ENCODE data around the gene BMF. TPM values are rescaled to one million over a fixed set of nuclear protein-coding genes. Genes with fewer than 3 reads are reported as not detected.
"Not testable (repeated sequence)": the region's sequence is repeated elsewhere in the genome, so short reads cannot be mapped to it uniquely, and the experiment has no call there.

Gene BMF
- total RNA-seq, 1 donor from 2014 or later: 18.4 TPM

DNA sequence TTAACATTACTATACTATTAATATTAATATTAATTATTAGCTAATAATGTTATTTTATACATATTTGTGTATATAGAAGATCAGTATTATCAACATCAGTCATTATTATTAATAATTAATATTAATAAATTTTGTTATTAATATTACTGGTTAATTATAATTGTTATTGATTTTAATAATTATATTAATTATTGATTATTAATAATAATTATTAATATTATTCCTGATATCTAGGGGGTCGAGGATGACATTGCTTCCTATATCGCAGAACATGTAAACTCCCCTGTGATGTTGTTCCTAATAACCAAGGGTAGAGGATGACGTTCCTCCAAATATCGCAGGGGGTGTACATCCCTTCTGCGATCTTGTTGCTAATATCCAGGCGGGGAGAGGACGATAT, 17.3 kb upstream of the BMF start:
- DNase-seq: no peak

DNA sequence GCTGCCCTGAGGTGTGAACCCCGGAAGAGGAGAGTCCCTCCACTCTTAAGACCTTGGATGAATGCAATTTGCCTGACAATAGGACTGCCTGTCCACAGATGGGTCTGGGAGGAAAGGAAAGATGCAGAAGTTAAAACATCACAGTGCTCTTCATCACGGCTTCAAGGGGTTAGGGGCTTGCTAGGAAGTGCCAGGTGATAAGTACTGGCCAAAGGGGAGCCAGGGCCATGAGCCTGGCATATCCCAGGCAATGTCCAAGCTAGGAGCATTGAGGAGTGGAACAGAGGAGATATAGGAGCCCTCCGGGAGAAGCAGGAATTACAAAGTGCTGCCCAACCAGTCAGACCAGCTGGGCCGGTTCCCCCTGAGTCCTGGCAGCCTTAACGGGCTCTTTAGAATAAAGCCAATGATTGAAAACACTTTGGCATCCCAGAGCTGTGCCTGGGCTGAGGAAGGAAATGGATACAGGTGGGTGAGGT, 16.2 kb upstream of the BMF start:
- not testable (repeated sequence) for DNase-seq

DNA sequence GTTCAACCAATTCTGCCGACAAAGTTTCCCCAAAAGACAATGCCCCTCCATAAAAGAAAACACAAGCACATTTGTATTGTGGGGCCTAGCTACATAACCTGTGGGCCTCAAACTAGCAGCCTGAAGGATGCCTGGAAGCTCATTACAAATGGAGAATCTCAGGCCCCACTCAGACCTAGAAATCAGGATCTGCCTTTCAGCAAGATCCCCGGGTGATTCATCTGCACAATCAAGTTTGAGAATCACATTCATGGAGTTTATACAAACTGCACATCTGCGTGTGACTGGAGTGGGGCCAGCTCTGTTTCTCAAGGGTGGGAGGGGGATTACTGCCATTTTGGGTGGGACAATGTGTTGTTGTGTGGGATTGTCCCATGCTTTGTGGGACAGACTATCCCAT, 15.7 kb upstream of the BMF start:
- DNase-seq: not testable (repeated sequence)

DNA sequence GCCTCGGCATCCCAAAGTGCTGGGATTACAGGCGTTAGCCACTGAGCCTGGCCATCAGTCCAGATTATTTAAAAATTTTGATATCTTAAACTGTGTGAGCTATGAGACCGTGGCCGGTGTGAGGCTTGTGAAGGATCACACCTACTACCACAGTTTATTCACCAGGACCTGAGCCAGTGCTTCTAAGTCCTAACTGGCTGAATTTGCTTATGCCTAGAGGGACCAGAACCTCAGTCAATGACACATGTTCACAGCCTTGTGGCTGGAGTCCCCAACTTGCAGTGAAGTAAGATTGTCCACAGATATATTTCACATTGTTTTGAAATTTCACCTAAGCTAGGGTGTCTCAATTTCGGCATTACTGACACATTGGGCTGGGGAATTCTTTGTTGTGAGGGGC, 15.2 kb upstream of the BMF start:
- not testable (repeated sequence) for DNase-seq

DNA sequence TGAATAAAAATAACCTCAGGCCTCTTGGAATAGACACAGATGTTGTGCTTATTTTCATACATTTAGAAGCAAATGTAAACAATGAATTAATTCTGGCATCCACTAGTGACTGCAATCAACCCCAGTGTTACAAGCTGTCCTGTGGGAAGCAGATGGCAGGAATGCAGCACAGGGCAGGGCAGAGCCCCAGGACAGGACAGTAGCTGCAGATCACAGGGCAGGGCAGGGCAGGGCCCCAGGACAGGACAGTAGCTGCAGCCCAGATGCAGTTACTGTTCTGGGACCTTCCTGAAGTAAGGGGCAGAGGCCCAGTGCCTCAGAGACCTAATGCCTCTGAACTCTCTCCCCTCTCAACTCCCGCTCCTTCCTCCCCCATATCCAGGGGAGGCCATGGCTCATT, 14.3 kb upstream of the BMF start:
- DNase-seq: not testable (repeated sequence)

DNA sequence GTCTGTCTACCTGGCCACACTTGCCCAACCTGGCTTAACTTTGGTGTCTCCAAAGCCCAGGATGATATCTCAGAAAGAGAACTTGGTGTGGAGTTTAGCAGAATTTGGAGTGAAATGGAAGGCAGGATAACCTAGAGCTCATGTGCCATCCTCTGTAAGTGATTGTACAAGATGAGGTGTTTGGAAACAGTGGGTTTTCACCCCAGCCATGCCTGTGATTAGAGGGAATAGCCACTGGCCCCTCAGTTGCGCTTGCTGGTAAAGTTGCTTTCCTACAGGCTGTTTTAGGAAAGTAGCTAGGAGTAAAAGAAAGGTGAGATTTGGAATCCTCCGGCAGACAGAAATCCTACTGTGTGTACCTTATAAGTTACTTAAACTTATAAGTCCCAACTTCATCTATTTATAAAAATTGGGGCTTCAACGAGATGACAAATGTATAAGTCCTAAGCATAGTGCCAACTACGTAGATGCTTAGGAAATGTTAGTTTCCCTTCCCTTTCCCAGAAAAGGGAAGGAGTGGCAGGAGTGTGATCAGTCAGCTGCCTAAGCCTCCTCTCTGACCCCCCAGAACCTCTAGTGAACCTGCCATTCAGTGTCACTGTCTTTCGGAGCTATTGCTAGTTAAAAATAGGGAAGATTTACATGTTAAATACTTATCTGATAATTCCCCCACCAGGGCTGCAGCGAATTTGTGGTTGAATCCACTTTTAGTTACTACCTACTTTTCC, 13.4 kb upstream of the BMF start:
- DNase-seq: no peak

DNA sequence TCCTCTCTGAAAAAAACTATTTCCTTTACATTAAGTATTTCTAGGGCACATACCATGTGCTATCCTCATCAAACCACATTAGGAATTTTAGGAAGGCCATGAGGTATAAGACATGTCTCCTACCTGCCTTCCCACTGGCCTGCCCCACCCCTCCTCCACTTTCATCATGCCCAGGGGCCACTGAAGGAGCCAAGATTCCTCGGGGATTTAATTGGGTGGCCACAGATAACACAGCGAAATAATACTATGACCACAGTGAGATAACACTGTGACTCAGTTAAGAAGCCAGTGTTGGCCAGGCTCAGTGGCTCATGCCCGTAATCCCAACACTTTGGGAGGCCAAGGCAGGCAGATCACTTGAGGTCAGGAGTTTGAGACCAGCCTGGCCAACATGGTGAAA, 9.8 kb upstream of the BMF start:
- DNase-seq: no peak

DNA sequence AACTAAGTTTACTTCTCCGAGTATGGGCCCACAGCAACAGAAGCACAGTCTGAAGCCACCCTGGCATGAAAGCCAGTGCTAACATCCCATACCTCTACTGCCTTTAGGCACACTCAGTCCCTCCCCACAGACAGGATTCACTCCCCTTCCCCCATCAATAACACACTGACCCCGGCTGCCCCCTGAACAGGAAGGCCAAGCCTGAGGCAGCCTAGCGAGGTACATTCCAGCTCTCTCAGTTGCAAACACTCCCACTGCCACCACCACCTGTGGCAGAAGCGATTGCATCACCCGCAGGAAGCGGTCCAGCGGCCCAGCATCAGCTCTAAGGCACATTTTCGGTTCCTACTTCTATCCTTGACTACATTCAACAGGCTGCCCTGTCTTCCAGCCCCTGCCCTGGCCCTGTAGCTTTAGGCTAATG, 7.0 kb upstream of the BMF start:
- no peak for DNase-seq

DNA sequence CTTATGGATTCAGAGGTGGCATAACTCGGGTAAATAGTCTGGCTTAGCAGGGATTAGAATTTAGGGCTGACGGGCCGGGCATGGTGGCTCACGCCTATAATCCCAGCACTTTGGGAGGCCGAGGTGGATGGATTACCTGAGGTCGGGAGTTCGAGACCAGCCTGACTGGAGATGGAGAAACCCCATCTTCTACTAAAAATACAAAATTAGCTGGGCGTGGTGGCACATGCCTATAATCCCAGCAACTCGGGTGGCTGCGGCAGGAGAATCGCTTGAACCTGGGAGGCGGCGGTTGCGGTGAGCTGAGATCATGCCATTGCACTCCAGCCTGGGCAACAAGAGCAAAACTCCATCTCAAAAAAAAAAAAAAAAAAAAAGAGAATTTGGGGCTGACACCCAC, 6.4 kb upstream of the BMF start:
- DNase-seq: not testable (repeated sequence)

DNA sequence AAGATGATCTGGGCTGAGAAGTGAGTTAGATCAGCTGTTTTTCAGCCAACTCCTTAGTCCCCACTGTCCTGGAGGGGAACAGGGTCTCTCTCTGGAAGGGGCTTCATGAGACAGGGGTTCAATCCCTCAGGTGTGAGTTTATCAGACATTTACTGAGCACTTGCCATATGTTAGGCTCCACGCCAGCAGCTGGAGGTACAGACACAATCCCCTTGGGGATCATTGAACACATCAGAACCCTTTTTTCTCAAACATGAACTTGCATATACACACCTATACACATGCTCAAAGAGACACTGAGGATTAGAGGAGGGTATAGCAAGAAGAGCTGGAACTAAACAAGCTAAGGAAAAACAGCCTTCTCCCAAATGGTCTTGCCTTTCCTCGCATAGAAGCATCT, 5.5 kb upstream of the BMF start:
- no peak for DNase-seq

DNA sequence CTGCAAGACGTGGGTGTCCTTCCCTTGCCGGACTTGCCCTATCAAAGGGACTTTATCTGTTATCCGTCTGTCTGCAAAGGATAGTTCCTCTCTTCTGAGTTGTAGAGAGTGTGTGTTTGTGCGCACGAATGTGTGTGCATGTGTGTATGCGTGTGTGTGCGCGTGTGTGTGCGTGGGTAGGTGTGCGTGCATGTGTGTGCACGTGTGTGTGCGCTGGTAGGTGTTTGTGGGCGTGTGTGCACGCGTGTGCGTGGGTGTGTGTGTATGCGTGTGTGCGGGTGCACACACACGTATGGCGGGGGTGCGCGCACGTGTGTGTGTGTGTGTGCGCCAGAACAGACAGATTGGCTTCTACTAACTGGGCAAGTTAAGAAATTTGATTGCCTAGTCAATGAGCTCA, 4.1 kb upstream of the BMF start:
- no peak for DNase-seq

DNA sequence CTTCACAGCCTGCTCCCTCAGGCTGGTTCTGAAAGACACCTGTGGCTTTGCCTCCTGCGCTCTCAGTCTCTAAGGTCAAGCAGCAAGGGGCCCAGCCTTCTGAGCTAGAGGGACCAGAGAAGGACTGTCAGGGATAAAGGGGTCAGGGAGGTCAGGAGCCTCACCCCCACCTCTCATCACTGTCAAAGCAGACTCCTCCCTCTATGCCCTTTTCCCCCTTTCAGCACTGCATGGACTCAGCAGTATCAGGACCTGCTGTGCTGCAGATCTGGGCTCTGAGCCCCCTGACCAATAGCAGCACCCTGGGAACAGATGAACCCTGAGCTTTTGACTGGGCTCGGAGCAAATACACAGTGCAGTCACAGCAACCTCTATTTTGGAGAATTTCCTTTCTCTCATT, 3.2 kb upstream of the BMF start:
- no peak for DNase-seq

DNA sequence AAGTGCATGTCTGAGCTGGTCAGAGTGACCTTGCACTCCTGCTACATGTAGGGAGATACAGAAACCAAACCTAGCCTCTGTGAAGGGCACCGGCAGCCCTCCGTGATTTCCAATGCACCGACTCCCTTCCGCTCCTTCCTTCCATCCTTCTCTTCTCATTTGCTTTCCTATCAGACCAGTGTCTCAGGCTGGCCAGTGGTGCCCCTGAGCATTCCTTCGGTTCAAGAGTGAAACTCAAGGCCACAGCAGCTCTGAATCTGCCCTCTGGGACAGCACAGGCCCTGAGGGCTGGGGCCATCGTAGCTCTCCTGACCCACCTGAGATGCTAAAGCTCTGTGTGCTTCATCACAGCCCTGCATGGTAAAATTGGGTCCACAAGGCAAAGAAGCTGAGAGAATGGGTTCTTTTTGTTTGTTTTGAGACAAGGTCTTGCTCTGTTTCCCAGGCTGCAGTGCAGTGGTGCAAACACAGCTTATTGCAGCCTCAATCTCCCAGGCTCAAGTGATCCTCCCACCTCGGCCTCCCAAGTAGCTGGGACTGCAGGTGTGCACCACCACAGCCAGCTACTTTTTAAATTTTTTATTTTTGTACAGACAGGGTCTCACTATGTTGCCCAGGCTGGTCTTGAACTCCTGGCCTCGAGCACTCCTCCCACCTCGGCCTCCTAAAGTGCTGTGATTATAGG, 2.3 kb upstream of the BMF start:
- DNase-seq: no peak

DNA sequence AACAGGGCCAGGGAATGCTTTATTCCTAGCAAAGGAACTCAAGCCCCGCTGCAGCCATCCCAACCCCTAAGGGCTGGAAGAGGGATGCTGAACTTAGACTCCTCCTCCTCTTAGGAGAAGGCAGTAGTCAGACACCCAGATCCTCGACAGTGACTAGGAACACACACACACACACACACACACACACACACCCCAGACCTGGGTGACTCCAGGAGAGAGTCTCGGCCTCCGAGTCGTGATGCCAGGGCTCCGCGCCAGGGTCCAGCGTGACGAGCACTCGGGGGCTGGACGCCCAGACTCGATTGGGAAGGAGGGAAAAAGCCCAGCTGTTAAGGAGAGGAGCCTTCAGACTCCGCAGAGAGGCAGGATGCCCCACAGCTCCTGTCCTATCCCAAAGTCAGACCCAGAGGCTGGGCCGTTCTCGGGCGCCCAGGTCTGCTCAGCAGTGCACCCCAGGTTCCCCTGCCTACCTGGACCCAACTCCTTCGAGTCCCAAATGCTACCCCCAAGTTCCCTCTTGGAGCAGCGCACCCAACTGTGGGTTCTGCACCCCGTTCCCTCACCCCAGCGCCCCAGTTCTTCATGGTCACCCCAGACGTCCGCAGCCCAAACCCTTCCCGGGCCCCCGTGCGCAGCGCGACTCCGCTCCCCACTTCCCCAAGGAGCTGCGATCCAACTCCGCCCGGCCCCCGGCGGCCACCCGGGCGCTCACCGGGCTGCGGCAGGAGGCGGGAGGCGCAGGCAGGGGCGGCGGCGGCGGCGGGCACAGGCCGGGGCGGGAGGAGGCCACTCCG, 421 bp downstream of the BMF start:
- DNase-seq: peak; percentile 60

DNA sequence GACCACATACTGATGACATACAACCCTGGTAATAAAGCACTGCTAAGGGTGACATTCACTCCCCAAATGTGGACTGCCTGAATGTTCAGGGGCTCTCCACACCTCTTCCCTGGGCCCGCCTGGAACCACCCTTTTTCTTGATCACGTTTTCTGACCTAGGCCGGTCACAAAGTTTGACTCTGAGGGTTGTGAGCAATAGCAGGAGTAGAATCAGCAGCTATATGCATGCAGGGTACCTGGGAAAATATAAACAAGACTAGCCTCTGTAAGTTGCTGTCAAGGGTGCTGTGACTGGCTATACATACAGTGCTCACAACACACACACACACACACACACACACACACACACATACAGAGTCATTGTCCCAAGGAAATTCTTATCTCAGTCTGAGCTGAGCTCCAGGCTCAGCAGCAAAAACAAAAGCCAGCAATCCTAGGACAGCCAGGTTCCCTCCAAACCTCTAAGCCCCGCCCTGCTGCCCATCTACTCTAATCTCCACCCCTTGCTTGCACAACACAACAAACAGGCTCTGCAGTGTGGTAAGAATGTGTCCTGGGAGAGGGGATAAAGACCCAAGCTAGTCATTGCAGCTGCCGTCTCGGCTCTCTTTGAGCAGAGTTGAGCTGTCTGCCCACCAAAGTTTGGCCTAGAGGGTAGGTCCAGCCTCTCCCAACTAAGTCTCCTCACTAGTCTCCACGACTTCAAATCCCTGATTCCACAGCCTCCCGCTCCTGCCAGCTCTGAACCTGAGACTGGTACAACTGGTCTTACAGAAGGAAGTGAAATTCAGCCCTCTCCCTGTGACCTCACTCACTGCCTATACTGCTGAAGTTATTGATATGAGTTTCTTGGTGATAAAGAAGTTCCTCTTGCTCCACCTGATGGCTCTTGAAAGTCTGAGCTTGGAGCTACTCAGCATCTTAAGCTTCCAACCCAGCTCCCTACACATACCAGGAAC, 2.2 kb downstream of the BMF start:
- DNase-seq: peak; percentile 33

DNA sequence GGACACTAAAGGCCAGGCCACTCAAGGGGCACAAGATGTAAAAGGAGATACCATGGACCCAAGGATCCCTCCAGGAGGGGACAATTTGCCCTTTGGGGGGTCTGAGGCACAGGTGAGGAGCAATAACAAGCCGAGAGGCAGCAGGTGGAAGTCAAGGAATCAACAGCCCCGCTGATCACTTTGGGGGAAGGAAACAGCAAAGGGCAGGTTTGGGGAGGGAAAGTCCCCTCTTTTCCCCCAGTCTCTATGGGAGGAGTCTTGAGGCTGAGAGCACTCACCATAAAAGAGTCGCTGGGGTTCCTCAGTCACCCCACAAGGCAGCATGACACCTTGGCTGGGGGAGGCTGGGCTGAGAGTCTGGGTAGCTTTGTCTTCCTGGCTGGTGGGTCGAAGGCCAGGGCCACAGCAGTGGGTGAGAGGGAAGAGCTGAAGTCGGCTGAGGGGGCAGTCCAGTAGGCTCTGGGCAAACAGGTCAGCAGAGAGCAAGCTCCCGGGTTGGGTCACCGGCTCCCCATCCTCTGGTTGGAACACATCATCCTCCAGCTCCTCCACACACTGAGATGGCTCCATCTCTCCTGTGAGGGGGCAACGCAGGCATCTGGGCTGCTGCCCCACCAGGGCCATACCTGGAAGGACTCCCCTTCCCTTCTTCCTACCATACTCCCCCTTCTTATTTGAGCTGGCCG, 3.0 kb downstream of the BMF start:
- no peak for DNase-seq

DNA sequence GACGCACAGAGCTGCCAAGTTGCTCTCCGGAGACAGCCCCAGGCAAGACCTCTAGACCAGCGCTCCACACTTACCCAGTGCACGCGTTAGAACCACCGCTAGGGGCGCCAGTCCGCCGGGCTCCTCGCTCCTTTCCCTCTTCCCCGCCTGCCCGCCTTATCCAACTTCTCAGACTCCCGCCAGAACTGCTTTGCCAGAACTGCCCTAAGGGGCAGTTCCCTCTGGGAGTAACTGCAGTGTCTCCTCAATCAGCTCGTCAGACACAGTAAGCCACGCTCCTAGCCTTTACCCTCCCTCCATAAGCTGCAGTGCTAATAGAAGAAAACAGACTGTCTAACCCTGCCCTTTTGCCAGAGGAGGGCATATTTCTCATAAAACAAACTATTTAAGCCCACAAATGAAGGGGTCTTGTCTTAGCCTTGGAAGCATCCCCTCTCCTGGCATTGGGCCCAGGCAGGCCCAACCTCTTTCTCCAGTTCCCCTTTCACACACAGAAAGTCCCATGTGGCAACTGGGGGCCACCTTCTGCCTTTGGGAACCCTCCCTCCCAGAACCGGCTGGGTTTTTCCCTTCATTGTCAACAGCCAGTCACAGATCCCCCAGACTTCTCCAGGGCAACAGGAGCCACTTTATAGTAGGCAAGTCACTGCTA, 3.7 kb downstream of the BMF start:
- peak; percentile 90 for DNase-seq

DNA sequence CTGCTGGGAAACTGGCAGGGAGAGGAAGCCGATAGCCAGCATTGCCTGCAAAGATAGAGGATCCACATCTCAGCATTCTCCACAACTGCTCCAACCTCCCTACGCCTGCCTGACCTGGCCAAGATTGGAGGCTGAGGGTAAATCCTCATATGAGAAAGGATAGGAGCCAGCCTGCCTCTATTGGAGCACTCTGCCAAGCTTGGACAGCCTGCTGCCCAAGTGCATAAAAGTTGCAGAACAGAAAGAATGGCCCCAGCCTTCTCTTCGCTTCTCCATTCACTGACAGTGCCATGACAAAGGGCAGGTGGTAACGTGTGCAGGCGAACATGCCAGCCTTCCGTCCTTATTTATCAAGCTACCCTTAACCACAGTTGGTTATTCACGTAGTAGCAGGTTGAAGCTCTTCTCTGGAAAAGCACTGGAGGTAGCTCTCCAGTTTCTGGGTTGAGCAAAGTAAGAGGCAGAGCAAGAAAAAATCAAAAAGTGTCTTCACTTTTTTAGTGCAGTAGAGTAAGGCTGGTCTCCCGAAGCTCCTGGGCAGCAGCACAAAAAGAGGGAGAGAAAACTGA, 4.3 kb downstream of the BMF start:
- DNase-seq: no peak

DNA sequence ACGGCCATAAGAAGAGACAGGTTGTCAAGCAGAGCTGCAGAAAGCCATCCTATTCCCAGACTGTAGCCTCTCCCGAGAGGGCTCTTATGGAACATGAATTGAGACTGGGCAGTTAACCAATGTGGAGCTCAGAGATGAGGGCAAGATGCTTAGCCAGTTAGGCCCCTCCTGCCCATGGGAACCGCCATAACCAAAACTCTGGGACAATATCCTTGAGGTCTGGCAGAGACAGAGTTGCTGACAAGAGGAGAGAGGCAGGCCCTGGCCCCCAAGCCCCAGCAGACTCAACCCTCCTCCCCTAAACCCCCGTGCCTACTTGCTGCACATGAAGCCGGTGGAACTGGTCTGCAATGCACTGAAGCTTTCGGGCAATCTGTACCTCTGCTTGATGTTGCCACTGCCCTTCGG, 4.8 kb downstream of the BMF start:
- no peak for DNase-seq

Data from dermis blood vessel endothelial cell (primary cell).